Activated T-helper 1 cell treated with anti-CD3 and anti-CD28 coated beads, Interleukin-12 subunit alpha, Interleukin-12 subunit beta, Interleukin-2, Interleukin-4 antibody, amounts not matched to agents 30 ng/mL and 10 ng/mL and 1 ng/mL, durations not matched to agents 14 hours and 24 hours and 36 hours (primary cell): ENCODE data around the gene HGF. TPM values are rescaled to one million over a fixed set of nuclear protein-coding genes. Genes with fewer than 3 reads are reported as not detected.
"Not testable (repeated sequence)": the region's sequence is repeated elsewhere in the genome, so short reads cannot be mapped to it uniquely, and the experiment has no call there.

Source experiments
- DNase-seq: peaks from one replicate; pipeline ENCODE4 v3.0.0; 2021; ENCODE audit warnings: low spot score
- H3K27ac Mint-ChIP-seq: one replicate; pipeline ENCODE4 v1.8.0; 2021; ENCODE audit warnings: mild to moderate bottlenecking, mixed read lengths
- H3K27me3 Mint-ChIP-seq: one replicate; pipeline ENCODE4 v1.8.0; 2022; ENCODE audit warnings: mild to moderate bottlenecking, moderate library complexity, mixed read lengths; ENCODE audit not compliant: insufficient read depth
- H3K36me3 Mint-ChIP-seq: one replicate; pipeline ENCODE4 v1.8.0; 2021; ENCODE audit warnings: low read depth, mixed read lengths
- H3K4me1 Mint-ChIP-seq: one replicate; pipeline ENCODE4 v1.8.0; 2021; ENCODE audit warnings: low read depth, mixed read lengths
- H3K4me3 Mint-ChIP-seq: one replicate; pipeline ENCODE4 v1.8.0; 2021; ENCODE audit warnings: mild to moderate bottlenecking, moderate library complexity, mixed read lengths
- H3K9me3 Mint-ChIP-seq: one replicate; pipeline ENCODE4 v1.8.0; 2021; ENCODE audit warnings: mixed read lengths
- intact Hi-C: fragments of 100-400 bp; cut with micrococcal nuclease; formaldehyde crosslinking; loops from one replicate; pipeline ENCODE4 v1.15.1; 2024
- total RNA-seq: library from RNA; stranded (reverse); gene quantifications from 2 replicates; pipeline ENCODE4 v1.2.3, GENCODE V29; 2022

HGF gene
- total RNA-seq = not detected in 2 replicates

DNA sequence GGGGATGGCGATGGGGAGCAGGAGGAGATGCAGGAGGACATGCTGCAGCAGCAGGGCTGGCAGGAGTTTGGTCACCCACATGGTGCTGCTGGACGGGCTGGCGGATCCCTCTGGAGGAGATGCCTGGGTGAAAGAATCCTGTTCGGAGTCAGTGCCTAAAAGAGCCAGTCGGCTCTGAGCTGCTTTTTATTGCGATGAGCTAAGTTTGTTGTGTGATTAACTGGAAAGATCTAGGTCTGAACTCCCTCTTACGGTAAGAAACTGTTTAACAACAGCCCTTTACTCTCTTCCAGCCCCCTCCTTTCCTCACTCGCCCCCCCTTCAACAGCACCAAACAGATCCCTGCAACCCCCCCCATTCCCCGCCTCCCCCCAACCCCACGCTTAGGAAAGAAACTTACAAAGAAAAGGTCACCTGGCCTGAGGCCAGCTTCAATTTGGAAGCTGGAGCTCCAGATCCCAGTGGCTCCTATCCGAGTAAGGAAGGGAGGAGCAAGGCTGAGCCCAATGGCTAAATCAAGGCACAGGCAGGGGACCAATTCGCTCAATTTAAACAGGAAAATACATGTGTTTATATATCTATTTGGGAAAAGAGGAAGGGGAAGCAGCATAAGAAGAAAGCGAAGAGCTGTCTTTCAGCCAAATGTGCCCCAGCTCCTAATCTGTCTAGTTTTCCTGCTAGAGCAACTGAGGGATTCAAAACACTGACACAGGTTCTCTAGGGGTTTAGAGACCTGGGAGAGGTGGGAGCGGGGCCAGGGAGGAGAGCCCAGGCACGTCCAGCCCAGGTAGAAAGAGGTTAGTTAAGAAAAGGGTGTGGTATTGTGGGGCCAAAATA lies at the start of gene HGF:
HGF (minus strand) TSS at position 157 of the 837 bp plus-strand sequence; CDS start at position 81, 76 bp downstream.
- intact Hi-C loops = no loop called here
- Mint-ChIP-seq H3K27ac (no peak within 1 kb of the TSS), H3K36me3 (no peaks in the 10 kb centered on the region), H3K4me1 (peaks cover 6% of the 10 kb centered on the region), H3K9me3 (no peaks in the 10 kb centered on the region), H3K27me3 (peaks cover 5% of the 10 kb centered on the region), H3K4me3 (peak within 1 kb of the TSS; percentile 44)
- no peak for DNase-seq

DNA sequence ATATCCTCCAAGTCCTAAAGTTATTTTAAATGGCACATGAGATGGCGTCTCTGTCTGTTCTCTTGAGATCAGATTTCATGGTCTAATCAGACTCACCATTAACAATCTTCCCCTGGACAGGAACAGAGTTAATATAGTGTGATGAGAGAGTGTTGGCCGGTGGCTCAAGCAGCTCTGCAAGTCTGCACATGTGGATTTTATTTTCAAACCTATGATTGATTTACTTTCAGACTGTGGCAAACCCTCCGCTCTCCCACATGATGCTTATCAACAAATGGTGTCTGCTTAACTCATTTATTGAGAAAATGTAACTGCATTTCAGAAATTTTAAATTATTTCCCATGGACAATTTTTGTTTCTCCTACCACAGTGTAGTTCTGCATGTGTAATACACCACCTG lies 46.5 kb upstream of the HGF start:
- H3K4me3 Mint-ChIP-seq = no peak overlapping the region
- intact Hi-C loops = no loop called here
- no peaks in the 10 kb centered on the region for H3K36me3 Mint-ChIP-seq
- no peak for DNase-seq
- no peaks in the 10 kb centered on the region for H3K4me1 Mint-ChIP-seq
- no peaks in the 10 kb centered on the region for H3K9me3 Mint-ChIP-seq
- H3K27ac Mint-ChIP-seq = no peak overlapping the region
- H3K27me3 Mint-ChIP-seq = no peaks in the 10 kb centered on the region

DNA sequence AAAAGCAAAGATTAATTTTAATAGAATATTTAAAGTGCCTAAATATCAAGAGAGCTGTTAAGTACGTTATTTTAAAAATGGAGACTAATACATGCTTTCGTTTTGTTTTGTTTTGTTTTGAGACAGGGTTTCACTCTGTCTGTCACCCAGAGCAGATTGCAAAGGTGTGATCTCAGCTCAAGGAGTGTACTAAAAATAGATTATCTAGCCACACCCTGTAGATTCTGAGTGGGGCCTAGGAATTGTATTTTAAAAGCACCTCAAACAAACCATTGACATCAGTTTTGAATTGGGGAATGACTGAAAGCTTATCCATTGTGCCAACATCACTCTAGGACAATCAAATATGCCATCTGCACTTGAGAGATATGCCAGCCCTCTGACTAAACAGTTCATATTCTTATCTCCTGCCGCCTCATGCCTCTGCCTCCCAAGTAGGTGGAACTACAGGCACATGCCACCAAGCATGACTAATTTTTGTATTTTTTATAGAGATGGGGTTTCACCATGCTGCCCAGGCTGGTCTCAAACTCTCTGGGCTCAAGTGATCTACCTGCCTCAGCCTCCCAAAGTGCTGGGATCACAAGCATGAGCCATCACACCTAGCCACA lies 43.1 kb upstream of the HGF start:
- H3K4me1 Mint-ChIP-seq, H3K36me3 Mint-ChIP-seq, DNase-seq, intact Hi-C loops, H3K27me3 Mint-ChIP-seq, H3K27ac Mint-ChIP-seq, H3K9me3 Mint-ChIP-seq, H3K4me3 Mint-ChIP-seq: not testable (repeated sequence)

DNA sequence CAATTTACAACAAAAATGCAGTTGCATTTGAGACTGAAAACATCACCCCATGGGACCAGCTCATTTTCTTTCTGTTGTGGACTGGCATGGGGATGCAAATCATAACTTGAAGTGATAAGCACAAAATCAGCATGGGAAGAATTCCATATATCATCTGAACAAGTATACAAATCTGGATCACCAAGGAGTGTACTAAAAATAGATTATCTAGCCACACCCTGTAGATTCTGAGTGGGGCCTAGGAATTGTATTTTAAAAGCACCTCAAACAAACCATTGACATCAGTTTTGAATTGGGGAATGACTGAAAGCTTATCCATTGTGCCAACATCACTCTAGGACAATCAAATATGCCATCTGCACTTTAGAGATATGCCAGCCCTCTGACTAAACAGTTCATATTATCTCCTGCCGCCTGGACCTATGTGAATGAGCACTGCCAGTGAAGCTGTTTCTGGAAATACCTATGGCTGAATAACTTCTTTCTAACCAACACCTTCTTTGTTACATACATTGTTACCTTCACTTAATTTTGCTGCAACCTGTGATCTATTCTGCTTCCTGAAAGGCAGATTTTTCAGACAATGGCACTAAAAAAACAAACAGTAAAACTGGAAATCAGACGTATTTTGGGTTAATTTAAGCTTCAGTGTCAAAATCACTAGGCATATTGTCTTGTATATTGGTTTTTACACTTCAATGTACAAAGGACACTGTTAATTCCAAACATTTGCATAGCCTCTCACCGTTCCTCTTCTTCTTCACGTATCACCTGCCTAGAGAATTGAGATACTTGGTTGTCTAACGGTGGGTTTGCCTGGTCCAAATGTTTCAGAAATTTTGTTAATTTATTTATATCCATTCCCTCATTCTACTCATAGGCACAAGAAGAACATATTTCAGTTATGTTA lies 42.4 kb upstream of the HGF start:
- no peaks in the 10 kb centered on the region for H3K36me3 Mint-ChIP-seq
- H3K4me1 Mint-ChIP-seq = no peaks in the 10 kb centered on the region
- H3K4me3 Mint-ChIP-seq = no peak overlapping the region
- no peaks in the 10 kb centered on the region for H3K27me3 Mint-ChIP-seq
- intact Hi-C loops = no loop called here
- no peak for DNase-seq
- no peak overlapping the region for H3K27ac Mint-ChIP-seq
- H3K9me3 Mint-ChIP-seq = no peaks in the 10 kb centered on the region

DNA sequence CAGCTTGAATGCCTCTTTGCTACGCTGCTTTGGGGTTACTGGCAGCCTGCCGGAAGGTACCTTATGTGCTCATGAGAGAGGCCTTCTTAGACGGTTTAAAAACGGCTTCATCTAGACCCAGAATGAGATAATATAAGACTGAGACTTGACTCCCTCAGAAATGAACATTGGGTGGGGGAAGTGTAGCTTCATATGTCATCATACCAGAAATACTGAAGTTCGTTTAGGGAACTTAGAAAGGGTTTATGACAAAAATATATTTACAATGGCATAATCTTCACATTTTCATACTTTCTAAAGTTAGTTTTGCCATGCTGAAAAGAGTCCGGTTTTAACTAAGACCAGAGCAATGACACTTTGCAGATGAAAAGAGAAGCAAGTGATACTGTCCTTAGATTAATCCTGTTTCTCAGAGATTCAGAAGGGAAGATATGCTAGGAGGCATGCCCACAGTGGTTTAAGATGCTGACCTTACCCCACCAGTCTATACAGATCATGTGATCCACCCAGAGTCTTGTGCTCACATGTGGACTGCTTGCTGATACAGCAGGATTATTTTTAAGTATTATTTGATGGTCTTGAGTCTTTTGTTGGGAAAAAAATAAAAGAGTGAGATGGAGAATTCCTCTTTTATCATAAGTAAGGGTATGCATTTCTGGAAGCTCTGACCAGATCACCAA lies 40.8 kb upstream of the HGF start:
- DNase-seq = no peak
- Mint-ChIP-seq H3K36me3 (no peaks in the 10 kb centered on the region), H3K9me3 (no peaks in the 10 kb centered on the region), H3K27ac (no peak overlapping the region), H3K27me3 (no peaks in the 10 kb centered on the region), H3K4me1 (no peaks in the 10 kb centered on the region), H3K4me3 (no peak overlapping the region)
- intact Hi-C loops = no loop called here

DNA sequence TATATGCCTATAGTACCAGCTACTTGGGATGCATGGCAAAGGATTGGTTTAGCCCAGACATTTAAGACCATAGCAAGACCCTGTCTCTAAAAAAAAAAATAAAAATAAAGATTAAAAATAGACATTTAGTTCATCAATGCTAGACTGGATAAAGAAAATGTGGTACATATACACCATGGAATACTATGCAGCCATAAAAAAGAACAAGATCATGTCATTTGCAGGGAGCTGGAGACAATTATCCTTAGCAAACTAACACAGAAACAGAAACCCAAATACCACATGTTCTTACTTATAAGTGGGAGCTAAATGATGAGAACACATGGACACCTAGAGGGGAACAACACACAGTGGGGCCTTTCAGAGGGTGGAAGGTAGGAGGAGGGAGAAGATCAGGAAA lies 38.5 kb upstream of the HGF start:
- intact Hi-C loops, H3K4me1 Mint-ChIP-seq, H3K9me3 Mint-ChIP-seq, H3K27me3 Mint-ChIP-seq, H3K36me3 Mint-ChIP-seq, H3K4me3 Mint-ChIP-seq, DNase-seq, H3K27ac Mint-ChIP-seq: not testable (repeated sequence)

DNA sequence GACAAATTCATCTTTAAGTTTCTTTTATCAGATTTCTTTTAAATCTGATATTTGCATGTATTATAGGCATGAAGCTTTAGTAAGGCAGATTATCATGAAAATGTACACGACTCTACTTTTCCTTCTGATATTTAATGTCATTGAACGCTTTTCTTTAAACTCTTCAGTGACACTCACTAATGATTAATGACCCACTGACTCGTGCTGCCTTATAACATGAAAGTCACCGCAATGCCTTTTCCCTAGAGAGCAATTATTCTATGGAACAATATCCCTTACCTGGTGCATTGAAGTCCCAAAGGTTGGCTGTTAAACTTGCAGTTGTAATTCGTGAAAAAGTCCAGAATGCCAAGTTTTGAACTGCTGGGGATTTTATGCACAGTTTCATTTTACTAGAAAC lies 33.4 kb upstream of the HGF start:
- no peak overlapping the region for H3K27ac Mint-ChIP-seq
- DNase-seq = no peak
- H3K27me3 Mint-ChIP-seq = no peaks in the 10 kb centered on the region
- H3K4me1 Mint-ChIP-seq = no peaks in the 10 kb centered on the region
- H3K9me3 Mint-ChIP-seq = no peaks in the 10 kb centered on the region
- no peaks in the 10 kb centered on the region for H3K36me3 Mint-ChIP-seq
- intact Hi-C loops = no loop called here
- H3K4me3 Mint-ChIP-seq = no peak overlapping the region

DNA sequence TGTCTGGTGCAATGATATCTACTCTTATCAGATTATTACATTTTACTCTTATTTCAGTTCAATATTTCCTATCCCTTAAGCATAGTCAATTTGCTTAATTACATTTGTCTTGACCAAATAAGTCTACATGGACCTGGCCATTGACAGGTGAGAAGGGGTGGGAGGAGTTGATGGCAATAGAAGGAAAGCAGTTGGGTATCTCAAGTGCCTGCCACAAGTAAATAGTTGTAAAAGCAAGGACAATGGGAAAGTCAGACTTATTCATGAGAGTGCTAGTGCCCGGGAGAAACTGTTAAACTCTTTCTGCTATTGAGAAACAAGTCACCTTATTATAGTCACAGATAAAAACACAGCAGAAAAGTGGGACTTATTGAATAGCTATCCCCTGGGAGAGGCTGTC lies 32.4 kb upstream of the HGF start:
- H3K9me3 Mint-ChIP-seq = no peaks in the 10 kb centered on the region
- H3K27me3 Mint-ChIP-seq = no peaks in the 10 kb centered on the region
- no peaks in the 10 kb centered on the region for H3K36me3 Mint-ChIP-seq
- H3K27ac Mint-ChIP-seq = no peak overlapping the region
- H3K4me3 Mint-ChIP-seq = no peak overlapping the region
- H3K4me1 Mint-ChIP-seq = no peaks in the 10 kb centered on the region
- DNase-seq = no peak
- intact Hi-C loops = no loop called here

DNA sequence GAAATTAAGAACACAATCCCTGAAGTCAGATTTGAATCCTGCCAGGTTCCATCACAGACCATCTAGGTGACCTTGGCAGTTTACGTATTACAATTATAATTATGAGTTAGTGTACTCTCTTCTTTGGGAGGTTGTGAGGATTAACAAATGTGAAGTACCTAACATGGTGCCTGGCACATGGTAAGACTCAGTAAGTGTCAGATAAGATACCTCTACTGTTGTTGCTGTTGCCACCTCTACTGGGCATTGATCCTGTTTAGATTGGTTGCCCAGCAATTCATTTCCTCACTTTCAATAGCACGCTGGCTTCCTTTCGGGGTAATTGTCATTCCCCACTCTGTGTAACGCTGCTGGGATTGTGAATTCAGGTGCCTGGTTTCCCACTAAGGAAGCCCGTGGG lies 31.7 kb upstream of the HGF start:
- DNase-seq = no peak
- Mint-ChIP-seq H3K36me3 (no peaks in the 10 kb centered on the region), H3K4me1 (no peaks in the 10 kb centered on the region), H3K27ac (no peak overlapping the region), H3K27me3 (no peaks in the 10 kb centered on the region), H3K4me3 (no peak overlapping the region), H3K9me3 (no peaks in the 10 kb centered on the region)
- intact Hi-C loops = no loop called here

DNA sequence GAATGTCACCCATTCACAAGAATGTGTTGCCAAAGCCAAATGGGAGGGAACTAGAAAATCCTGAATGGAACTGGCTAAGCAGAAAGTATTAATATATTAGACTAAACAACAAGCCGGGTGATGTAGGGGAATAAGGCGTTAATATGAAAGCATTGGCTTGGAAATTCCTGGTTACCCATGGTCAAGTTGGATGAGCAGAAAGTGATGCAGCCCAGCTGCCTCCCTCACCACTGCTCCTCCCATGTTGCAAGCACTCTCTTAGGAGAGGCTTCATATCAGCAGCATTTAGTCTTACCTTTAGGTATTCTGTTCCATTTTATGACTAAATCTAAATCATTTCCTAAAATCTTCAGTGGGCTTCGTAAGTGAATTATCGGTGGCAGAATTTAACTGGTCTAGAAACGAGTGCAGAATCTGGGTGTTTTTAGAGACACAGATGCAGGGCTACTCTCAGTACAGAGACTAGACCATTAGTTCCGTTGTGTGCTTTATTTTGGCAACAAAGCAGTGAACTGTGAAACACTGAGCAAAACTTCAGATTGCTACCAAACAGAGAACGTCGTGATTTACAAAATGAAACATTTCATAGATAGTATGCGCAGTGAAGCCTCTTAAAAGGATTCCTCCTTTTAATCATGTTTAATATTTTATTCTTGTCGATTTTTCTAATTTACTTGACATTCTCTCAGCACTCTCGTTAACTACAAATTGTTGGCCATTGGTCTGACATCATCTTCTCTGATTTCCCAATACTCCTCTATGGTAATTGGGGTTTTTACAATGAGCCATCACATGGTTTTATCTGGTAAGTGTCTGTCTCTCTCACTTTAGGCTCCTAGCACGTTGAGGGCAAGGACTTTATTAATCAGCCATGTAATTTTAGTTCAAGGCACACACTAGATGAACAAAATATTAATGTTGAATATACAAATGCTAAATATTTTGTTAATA lies 22.0 kb upstream of the HGF start:
- DNase-seq = no peak
- Mint-ChIP-seq H3K4me3 (no peak overlapping the region), H3K27me3 (no peaks in the 10 kb centered on the region), H3K9me3 (no peaks in the 10 kb centered on the region), H3K4me1 (no peaks in the 10 kb centered on the region), H3K36me3 (no peaks in the 10 kb centered on the region), H3K27ac (no peak overlapping the region)
- intact Hi-C loops = no loop called here

DNA sequence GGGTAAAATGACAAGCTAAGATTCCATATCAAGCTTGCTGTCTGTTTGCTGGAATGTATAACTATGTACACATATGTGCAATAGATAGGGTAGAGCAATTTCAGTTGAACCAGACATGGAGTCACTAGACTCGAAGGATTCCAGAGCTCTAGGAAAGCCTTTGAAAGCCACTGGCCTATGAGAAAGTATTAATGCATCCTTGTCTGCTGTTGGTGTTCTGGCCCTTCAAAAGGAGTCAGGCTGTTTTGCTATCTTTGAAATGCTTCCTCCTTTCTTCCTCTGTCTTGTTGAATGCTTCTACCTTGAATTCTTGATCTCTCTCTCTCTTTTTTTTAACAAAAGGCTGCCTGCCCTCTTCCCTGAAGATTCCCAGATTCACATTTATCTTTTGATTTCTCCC lies 20.8 kb upstream of the HGF start:
- Mint-ChIP-seq H3K27ac (no peak overlapping the region), H3K9me3 (no peaks in the 10 kb centered on the region), H3K4me1 (no peaks in the 10 kb centered on the region), H3K4me3 (no peak overlapping the region), H3K27me3 (no peaks in the 10 kb centered on the region), H3K36me3 (no peaks in the 10 kb centered on the region)
- DNase-seq = no peak
- intact Hi-C loops = no loop called here

DNA sequence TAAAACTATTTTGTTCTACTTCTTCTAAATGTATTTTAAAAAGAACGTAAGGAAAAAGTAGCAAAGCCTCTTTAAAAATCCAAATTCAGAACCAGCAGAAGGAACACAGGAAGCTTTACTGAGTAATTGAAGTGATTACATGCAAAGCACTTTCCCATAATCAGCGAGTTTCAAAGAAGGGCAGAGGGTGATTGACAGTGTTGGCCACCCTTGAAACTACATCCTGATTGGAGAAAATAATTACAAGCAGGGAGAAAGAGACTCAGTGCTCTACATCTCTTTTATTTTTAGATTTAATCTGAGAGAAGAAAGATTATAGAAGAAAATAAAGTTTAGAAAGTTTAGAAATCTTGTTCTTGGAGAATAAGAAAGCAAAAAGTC lies 20.3 kb upstream of the HGF start:
- no peak for DNase-seq
- intact Hi-C loops = no loop called here
- Mint-ChIP-seq H3K27ac (no peak overlapping the region), H3K4me1 (no peaks in the 10 kb centered on the region), H3K27me3 (no peaks in the 10 kb centered on the region), H3K36me3 (no peaks in the 10 kb centered on the region), H3K4me3 (no peak overlapping the region), H3K9me3 (no peaks in the 10 kb centered on the region)
